AG04450 (cell line): ENCODE measurements around the gene MYO18B. TPM values are rescaled to one million over a fixed set of nuclear protein-coding genes. Genes with fewer than 3 reads are reported as not detected.

Experiments used
- CTCF ChIA-PET: fragments of 300-600, 350-600 bp; formaldehyde crosslinking; extraction: SDS; loops from one replicate; lab custom pipeline; 2022; ENCODE audit warnings: antibody characterized with exemption, inconsistent platforms; lab: Charles Lee
- POLR2A ChIA-PET: fragments of 350-600 bp; formaldehyde crosslinking; extraction: SDS; loops from one replicate; lab custom pipeline; 2021; ENCODE audit warnings: antibody characterized with exemption, inconsistent platforms; lab: Yijun Ruan, JAX
- DNase-seq: peaks from one replicate; pipeline ENCODE4 v3.0.0-alpha.2; 2011; ENCODE audit warnings: low read depth, low spot score
- H3K27ac ChIP-seq: one replicate; pipeline ENCODE4 v1.5.1; 2012; ENCODE audit warnings: low read depth, low read length, control low read depth
- H3K27me3 ChIP-seq: one replicate; pipeline ENCODE4 v1.6.0; 2012; ENCODE audit warnings: low read length; ENCODE audit not compliant: control insufficient read depth, insufficient read depth
- H3K4me3 ChIP-seq: 2 replicates; pipeline ENCODE4 v1.5.1; 2011; ENCODE audit warnings: mild to moderate bottlenecking, low read depth, low read length, control low read depth
- H3K9me3 ChIP-seq: 2 replicates; pipeline ENCODE4 v1.5.1; 2012; ENCODE audit warnings: low read length; ENCODE audit not compliant: control insufficient read depth, insufficient read depth
- CTCF ChIP-seq: IDR thresholded peaks from 2 replicates; pipeline ENCODE4 v1.5.1; 2011; ENCODE audit warnings: low read depth, low read length, control low read depth, inconsistent platforms
- polyA plus RNA-seq: library from polyadenylated mRNA; depleted of rRNA; stranded (reverse); fragments of >200 nt; gene quantifications from 2 replicates; pipeline ENCODE4 v1.2.3, GENCODE V29; 2011

MYO18B gene
- polyA plus RNA-seq, 1 experiment: not detected

GRCh38 chr22:26057731-26058130 is 315.7 kb downstream of the MYO18B start:
- no peak overlapping the region for H3K4me3 ChIP-seq
- H3K27ac ChIP-seq: no peak overlapping the region
- no peaks in the 10 kb centered on the region for H3K27me3 ChIP-seq
- ChIA-PET POLR2A (no interaction called here), CTCF (interaction anchor here (0.6 kb wide), 1 partner anchor 285 kb away, joined by 4 read pairs; no protein-coding TSS in a partner anchor)
- no peak for DNase-seq
- no peak for TF ChIP-seq CTCF
- H3K9me3 ChIP-seq: peaks cover 14% of the 10 kb centered on the region; the same call in 1 of the 2 replicates

- H3K9me3 ChIP-seq: peaks cover 34% of the 10 kb centered on the region; the same call in 1 of the 2 replicates
- H3K4me3 ChIP-seq: no peak overlapping the region
- H3K27me3 ChIP-seq: no peaks in the 10 kb centered on the region
- ChIA-PET CTCF (no interaction called here), POLR2A (no interaction called here)
- TF ChIP-seq CTCF: no peak
- DNase-seq: no peak
- no peak overlapping the region for H3K27ac ChIP-seq
Observed at GRCh38 chr22:26064048-26064447, 322.1 kb downstream of the MYO18B start.

GRCh38 chr22:26065847-26066246 is 323.9 kb downstream of the MYO18B start:
- no peak overlapping the region for H3K27ac ChIP-seq
- CTCF ChIA-PET: no interaction called here
- no peaks in the 10 kb centered on the region for H3K27me3 ChIP-seq
- TF ChIP-seq CTCF: no peak
- POLR2A ChIA-PET: no interaction called here
- peaks cover 27% of the 10 kb centered on the region; the same call in 1 of the 2 replicates for H3K9me3 ChIP-seq
- no peak for DNase-seq
- H3K4me3 ChIP-seq: no peak overlapping the region

- no peak for DNase-seq
- peaks cover 27% of the 10 kb centered on the region; the same call in 1 of the 2 replicates for H3K9me3 ChIP-seq
- CTCF ChIA-PET: no interaction called here
- no peak overlapping the region for H3K27ac ChIP-seq
- H3K4me3 ChIP-seq: no peak overlapping the region
- H3K27me3 ChIP-seq: no peaks in the 10 kb centered on the region
- no peak for TF ChIP-seq CTCF
- POLR2A ChIA-PET: no interaction called here
Observed at GRCh38 chr22:26066534-26066933, 324.5 kb downstream of the MYO18B start.

GRCh38 chr22:26068571-26068970 is 326.6 kb downstream of the MYO18B start:
- Histone ChIP-seq H3K9me3 (peaks cover 31% of the 10 kb centered on the region; the same call in 1 of the 2 replicates), H3K4me3 (no peak overlapping the region), H3K27me3 (no peaks in the 10 kb centered on the region), H3K27ac (no peak overlapping the region)
- ChIA-PET CTCF (no interaction called here), POLR2A (no interaction called here)
- no peak for DNase-seq
- no peak for TF ChIP-seq CTCF
